Stimulated activated CD8-positive, alpha-beta memory T cell treated with anti-CD3 and anti-CD28 coated beads, Interleukin-15, amount 100 ng/mL, for 4 hours (primary cell): ENCODE measurements around the gene ANKDD1A.

Experiments
- DNase-seq, 2 donors: peaks; one replicate each; pipeline ENCODE4 v3.0.0-alpha.2; 2020; ENCODE audit warnings: low read depth in 2 of 2

Gene ANKDD1A

DNA sequence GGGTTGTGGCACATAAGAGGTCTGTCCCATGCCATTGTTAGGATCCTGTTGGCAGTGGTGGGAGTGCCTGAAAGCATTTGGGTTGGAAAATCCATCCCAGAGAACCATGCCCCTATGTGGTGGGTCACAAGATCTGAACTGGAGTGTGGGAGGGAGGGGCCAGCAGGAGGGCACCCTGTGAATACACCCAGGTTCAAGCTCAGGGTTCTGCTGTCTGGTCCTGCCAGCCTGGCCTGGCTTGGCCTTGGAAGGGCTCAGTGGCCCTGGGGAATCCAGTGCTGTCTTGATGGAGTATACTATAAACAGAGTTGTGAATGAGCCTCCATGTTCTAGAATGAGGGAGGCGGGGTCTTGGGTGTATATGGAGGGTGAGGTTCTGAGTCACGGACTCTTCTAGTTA is 11.8 kb downstream of the ANKDD1A start:
- DNase-seq = no peak

DNA sequence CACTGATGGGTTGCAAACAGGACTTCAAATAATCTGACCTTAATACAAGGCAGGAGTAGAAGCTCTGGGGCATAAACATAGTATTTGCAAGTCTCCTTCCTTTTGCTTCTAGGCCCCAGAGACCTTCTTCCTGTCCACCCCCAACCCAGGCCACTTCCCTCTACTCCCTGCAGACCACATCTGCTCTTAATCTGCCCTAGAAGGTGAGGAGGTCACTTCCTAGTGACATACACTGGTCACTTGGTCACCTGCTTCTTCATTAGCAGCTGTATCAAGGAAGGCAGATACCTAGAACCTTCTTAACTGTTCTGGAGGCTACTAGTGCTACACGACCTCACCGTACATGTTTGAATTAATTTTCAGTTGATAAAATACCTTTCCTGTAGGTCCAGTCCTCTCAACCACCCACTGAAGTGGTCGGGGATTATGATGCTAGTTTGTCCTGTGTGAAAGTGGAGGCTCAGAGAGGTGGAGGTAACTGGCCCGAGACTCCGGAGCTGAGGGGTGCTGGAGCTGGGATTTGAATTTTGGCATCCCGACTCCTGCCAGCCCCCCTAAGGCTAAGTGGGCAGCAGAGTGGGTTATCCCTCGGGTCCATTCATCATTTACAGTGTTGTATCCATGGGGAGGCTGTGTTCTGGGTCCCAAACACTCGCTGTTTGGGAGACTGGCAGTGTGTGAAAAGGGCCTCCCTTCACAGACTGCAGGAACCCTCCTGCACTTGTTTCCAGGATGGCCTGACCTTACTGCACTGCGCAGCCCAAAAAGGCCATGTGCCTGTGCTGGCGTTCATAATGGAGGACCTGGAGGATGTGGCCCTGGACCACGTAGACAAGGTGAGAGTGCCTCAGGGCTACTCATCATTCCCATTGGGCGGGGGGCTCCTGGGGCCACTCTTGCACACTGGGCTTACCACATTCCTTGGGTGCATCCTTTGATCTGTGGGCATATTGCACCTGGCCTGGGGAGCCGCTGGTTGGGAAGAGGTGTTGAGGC is 13.9 kb downstream of the ANKDD1A start:
- no peak for DNase-seq

DNA sequence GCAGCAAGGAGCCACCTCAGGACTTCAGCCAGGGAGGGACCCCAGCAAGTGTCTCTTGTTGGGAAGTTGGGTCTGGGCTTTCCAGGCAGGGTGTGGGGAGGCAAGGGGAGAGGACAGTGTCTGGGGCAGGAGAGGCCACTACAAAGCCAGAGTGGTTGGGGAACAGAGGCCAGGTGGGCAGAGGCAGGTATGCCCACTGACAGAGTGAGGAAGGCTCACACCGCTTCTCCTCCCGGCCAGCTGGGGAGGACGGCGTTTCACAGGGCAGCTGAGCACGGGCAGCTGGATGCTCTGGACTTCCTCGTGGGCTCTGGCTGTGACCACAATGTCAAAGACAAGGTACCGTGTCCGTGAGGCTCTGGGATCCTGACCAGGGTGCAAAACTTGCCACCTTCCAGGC is 15.0 kb downstream of the ANKDD1A start:
- no peak for DNase-seq

- no peak for DNase-seq
Measured at GRCh38 chr15:64928626-64929220, 17.0 kb downstream of the ANKDD1A start.

DNA sequence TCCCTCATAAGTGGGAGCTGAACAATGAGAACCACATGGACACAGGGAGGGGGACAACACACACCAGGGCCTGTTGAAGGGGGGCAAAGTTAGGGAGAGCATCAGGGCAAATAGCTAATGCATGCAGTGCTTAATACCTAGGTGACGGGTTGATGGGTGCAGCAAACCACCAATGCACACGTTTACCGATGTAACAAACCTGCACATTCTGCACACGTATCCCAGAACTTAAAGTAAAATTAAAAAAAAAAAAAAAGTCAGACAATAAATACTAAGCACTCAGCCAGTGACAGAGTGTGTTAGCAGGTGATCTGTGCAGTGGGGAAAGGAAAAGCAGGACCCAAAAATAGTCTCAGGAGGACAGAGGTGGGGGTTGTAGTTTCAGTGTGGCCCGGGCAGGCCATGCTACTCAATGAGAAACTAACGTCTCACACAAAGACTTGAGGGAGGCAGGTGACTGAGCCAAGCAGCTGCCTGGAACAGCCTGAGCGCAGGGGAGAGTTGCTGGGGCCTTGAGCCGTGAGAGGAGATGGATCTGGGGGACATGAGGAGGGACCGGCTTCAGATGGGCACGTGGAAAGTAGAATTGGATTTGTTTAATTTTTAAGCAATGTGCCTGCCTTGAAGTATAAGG is 18.4 kb downstream of the ANKDD1A start:
- no peak for DNase-seq

GRCh38 chr15:64930778-64931371 is 19.2 kb downstream of the ANKDD1A start:
- DNase-seq = no peak

- no peak for DNase-seq
Measured at GRCh38 chr15:64931381-64931780, 19.7 kb downstream of the ANKDD1A start.

GRCh38 chr15:64934023-64934422 is 22.3 kb downstream of the ANKDD1A start:
- no peak for DNase-seq

DNA sequence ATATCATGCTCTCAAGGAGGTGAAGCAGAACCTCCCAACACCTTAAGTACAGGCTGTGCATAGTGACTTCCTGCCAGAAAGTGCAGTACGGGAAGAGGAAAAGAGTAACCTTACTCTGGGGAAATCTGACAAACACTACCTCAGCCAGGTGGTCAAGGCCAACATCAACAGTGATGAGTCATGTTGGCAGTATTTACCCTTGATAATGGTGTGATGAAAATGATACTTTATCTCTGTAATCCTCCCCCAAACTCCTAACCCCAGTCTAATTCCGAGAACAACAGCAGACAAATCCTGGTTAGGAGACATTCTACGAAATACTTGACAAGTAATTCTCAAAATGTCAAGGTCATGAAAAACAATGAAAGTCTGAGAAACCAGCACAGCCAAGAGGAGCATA is 26.5 kb downstream of the ANKDD1A start:
- no peak for DNase-seq

GRCh38 chr15:64942356-64942755 is 30.7 kb downstream of the ANKDD1A start:
- DNase-seq = no peak

GRCh38 chr15:64943512-64944225 is 32.0 kb downstream of the ANKDD1A start:
- no peak for DNase-seq

DNA sequence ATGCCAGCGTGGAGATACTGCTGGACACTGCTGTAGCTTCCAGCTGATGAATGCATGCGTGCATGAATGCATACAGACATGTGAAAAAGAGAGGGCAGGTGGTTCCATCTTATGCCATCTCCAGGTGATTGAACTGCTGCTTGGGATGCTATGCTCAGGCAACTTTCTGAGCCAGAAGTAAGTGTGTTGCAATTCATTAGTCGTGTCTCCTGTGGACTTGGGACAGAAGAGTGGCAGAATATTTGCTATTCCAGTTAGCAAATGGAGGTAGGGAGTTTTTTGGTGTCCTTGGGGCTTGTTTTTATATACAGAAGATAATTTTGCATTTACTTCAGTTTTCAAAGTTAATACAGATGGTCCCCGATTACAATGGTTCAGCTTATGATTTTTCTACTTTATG is 33.3 kb downstream of the ANKDD1A start:
- no peak for DNase-seq

DNA sequence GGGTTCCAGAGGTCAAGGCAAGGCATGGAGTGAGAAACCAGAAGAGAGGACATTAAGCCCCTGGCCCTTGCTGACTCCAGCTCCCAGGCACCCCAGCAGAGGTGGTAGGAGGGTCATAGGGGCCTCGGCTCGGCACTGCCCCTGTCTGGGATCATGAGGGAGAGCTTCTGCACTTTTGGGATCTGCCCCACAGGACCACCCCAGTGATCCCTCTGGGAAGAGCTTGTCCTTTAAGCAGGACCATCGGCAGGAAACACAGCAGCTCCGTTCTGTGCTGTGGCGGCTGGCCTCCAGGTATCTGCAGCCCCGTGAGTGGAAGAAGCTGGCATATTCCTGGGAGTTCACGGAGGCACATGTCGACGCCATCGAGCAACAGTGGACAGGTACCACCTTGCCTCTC is 35.5 kb downstream of the ANKDD1A start:
- DNase-seq = no peak

GRCh38 chr15:64948916-64949315 is 37.2 kb downstream of the ANKDD1A start:
- no peak for DNase-seq

DNA sequence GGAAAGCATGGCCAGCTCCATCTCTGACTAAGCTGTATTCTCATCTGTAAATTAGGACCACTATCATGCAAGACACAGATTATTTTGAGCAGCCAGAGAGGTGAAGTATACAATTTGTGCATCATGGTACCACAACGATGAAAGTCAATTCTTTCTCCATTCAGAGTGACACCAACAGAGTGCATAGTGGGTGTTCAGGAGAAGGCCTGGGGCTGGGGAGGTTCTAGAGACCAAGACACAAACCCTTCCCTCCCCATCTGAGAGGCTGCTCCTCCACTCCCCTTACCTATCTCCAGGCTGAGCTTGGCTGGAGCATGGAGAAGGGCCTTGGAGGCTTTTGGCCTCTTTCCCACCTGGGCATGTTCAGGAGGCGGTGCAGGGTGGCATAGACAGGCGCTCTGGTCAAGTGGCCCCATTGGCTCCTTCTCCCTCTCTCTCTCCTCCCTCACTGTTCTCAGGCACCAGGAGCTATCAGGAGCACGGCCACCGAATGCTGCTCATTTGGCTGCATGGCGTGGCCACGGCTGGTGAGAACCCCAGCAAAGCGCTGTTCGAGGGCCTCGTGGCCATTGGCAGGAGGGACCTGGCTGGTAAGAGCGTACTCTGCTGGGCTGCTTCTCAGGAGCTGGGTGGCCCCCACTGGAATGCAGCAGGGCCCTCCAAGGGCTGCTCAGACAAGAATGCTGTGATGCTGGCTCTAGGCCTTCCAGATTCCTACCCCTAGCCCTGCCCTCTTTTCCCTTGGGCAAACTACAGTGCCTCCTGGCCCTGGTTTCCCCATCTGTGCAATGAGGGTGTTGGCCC is 37.9 kb downstream of the ANKDD1A start:
- no peak for DNase-seq

GRCh38 chr15:64950888-64951287 is 39.2 kb downstream of the ANKDD1A start:
- DNase-seq = no peak

DNA sequence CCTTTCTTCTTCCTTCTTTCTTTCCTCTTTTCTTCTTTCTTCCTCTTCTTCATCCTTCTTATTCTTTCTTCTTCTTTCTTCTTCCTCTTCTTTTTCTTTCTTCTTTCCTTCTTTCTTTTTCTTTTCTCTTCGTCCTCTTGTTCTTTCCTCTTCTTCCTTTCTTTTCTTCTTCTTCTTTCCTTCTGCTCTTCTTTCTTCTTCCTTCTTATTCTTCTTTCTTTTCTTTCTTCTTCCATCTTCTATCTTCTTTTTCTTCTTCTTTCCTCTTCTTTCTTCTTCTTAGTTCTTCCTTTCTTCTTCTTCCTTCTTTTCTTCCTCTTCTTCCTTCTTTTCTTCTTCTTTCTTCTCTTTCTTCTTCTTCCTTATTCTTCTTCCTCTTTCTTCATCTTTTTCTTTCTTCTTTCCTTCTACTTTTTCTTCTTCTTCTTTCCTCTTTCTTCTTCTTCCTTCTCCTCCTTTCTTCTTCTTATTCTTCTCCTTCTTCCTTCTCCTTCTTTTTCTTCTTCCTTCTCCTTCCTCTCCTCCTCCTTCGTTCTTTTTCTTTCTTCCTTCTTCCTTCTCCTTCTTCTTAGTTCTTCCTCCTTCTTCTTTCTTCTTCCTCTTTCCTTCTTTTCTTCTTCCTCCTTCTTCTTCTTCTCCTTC is 40.2 kb downstream of the ANKDD1A start:
- DNase-seq = no peak

- no peak for DNase-seq
Measured at GRCh38 chr15:64954395-64954794, 42.7 kb downstream of the ANKDD1A start.

- no peak for DNase-seq
Measured at GRCh38 chr15:64959128-64959527, 47.4 kb downstream of the ANKDD1A start.

- DNase-seq = no peak
Measured at GRCh38 chr15:64960153-64960552, 48.5 kb downstream of the ANKDD1A start.
